ENCODE results near the gene GLIS1.
"Not testable (repeated sequence)": the region's sequence is repeated elsewhere in the genome, so short reads cannot be mapped to it uniquely, and the experiment has no call there.

Gene GLIS1

DNA sequence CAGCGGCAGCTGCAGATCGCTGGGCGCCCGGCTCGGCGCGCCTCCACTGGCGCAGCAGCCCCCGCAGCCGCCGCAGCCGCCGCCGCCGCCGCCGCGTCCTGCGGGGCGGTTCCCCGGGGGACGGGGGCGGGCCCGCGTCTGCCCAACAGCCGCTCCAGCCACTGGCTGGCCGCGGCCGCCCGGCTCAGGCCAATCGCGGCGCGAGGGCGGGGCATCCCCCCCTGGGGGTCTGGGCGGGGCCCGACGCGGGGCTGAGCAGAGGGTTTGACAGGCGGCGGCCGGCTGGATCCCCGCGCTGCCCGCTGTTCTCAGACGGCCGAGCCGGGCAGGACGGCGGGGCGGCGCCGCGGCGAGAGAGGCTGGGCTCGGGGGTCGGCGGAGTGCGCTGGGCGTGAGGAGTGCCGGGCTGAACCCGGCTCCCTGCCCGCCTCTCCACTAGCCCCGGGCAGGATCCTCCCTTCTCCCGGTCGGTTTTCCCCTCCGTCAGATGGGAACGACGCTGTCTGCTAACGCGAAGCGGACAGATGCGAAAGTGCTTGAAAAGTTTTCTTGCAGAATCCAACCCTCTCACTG is at the start of gene GLIS1:
Gene GLIS1 (minus strand): TSS at position 56 of the 573 bp plus-strand sequence. CDS start 1,100 bp downstream, outside the sequence.
- peak; percentile 100 for DNase-seq (ENCODE audit: low spot score)

DNA sequence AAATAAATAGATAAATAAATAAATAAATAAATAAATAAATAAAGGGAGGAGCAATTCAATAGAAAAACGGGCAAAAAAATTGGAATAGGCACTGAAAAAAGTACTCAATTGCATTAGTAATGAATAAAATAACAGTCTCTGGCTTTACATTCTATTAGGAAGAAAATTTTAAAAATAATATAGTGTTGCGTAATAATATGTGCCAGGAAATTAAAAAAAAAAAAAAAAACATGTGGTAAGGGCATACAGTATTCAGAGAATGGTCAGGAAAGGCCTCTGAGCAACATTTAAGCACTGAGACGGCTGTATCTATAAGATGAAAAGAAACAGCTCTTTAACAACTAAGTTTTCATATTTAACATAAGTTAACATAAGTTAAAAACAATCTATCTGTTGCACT is 48.7 kb upstream of the GLIS1 start:
- no peak for DNase-seq (ENCODE audit: low spot score)

DNA sequence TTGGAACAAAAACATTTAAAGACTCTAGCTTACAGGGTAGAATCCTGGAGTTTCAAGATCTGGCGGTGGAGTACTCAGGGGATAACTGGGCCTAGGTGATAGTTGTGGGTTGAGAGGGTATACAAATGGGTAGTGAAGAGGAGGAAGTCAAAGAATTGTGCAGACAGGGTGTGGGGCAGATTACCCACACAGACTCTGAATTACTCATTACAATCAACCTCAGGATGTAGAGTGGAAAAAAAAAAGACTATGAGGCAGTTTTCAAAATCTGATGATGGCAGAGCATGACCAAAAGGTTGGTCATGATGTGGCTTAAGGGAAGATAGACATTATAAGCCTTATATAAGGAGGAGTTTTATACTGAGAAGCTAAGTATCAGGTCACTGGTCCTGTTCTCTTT is 44.1 kb upstream of the GLIS1 start:
- no peak for DNase-seq (ENCODE audit: low spot score)

DNA sequence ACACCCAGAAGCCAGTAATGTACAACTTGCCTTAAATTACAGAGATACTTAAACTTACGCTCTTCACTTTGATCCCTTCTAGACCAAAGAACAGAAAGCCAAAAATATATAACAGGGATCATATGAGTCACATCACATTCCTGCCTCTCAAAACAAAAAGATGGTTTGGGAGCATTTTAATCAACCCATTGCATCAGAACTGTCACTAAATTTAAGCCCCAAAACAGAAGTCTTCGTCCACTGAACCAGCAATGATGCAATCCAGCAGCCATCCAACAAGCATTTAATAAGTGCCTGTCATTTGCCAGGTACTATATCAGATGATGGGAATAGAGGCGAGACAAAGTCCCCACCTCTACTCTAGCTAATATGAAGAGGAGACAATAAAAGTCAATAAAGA is 42.7 kb upstream of the GLIS1 start:
- no peak for DNase-seq (ENCODE audit: low spot score)

DNA sequence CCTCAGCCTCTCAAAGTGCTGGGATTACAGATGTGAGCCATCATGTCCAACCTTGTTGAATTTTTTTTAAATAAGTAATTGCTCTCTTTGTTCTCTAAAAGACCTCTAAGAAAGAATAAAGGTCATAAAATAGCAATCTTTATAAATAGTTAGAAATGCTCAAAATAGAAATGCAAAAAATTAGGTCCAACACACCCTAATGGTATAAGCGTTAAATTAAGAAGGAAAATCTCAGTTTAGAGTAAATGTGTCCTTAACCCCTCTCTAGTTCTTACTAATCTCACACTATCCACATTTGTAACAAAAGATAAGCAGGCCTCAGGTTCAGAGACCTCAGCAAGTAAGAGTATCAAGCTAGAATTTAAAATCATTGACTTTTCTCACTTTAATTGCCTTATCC is 38.3 kb upstream of the GLIS1 start:
- DNase-seq (ENCODE audit: low spot score) = no peak

DNA sequence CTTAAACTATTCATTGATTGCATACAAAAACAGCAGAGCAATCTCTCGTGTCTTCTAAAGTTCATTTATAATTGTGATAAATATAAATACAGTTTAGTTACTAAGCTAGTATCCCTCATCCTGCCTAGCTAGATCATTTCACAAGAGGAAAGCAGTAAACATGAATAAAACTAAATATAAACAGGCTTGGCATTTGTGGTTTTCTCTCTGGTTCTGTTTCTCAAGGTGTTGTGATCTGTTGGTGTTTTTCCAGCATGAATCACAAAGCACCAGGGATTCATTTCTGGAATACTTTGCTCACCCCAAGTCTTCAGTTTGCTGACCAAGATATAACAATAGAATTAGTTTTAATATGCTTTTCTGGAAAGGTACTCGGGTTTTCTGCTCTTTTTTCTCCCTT is 32.7 kb upstream of the GLIS1 start:
- DNase-seq (ENCODE audit: low spot score) = no peak

DNA sequence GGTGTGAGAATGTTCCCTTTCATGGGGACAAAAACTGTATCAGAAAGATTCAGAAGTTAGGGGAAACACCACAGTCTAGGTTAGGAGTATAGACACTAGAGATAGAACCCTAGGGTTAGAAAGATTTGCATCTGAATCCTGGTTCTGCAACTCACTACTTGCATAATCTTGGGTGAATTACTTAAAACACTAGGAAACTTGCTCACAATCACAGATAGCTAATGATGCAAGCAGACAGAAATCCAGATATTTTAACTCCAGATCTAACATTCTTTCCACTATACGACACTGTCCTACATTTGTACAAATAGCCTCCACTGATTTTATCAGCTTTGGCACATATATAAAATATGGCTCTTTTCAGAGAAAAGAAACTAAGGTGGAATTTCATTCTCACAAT is 30.8 kb upstream of the GLIS1 start:
- no peak for DNase-seq (ENCODE audit: low spot score)

DNA sequence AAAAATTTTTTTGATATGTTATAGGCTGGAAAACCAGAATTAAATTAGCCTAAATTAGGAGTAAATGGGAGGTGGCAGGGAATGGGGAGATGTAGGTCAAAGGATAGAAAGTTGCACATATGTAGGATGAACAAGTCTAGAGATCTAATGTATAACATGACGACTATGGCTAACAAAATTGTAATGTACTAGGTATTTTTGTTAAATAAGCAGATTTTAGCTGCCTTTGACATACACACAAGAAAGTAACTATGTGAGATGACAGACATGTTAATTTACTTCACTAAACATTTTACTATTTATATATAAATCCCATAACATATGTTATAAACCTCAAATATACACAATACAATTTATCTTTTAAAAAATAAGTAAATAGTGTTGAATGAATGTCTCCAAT is 30.2 kb upstream of the GLIS1 start:
- no peak for DNase-seq (ENCODE audit: low spot score)

DNA sequence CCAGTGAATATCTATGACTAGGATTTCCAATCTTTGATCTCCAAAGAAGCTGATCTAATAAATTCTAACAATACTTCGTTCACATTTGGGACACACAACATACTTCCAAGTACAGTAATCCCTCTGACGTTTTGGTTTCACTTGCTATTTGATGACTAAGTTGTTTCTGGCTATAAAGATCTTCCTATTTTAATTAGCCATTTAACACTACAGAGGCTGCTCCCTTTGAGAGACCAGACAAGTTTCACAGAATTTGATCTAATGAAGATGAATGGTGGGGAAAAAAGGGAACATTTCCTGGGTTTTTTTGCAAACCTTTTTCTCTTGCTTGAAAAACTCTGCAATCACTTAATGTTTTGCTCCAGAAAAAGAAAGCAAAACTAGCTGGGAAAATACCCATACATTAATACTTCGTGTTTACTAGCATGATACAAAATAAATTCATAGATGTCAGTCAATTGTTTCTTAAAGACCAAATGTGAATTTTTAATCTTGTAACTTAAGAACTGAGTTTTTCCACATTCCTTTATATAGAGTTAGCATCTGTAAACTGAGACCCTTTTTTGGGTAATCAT is 28.0 kb upstream of the GLIS1 start:
- no peak for DNase-seq (ENCODE audit: low spot score)

DNA sequence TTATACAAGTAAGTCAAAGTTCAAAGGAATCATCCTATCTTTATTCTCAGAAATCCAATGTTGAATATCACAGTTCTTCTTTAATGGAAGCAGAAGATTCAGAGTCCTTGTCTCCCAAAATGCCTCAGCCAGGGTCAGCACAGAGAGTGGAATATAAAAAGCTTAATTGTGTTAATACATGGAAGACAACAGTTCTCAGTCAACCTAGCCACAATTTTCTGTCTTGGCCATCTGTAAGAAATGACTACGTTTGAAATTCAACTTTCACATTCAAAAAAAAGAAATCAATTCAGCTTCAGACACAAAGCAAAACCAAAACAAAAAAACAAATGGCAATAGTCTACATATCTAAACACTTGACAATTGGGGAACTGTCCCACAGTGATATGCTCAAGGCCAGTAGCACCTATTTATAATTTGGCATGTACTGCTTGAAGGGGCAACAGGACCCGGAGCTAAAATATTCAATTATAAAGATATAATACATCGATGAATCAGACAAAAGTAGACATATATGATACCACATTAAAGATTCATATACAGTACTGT is 27.3 kb upstream of the GLIS1 start:
- DNase-seq (ENCODE audit: low spot score) = no peak

DNA sequence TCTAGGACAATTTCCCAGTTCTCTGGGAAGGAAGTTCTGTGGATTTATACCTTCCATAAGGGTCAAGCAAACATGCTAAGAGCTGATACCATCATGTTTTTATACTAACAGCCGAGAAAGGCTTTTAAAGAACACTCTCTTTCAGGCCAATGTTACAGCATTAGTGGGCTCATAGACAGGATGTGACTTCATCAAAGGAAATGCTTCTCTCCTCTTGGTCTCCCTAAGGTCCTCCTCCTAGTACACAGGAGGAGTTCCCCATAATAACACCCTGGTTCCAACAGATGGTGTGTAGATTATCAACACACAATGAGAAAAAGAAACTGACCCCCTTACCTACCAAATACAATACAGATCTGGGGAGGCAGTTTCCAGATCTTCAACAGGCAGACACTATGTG is 26.7 kb upstream of the GLIS1 start:
- no peak for DNase-seq (ENCODE audit: low spot score)

DNA sequence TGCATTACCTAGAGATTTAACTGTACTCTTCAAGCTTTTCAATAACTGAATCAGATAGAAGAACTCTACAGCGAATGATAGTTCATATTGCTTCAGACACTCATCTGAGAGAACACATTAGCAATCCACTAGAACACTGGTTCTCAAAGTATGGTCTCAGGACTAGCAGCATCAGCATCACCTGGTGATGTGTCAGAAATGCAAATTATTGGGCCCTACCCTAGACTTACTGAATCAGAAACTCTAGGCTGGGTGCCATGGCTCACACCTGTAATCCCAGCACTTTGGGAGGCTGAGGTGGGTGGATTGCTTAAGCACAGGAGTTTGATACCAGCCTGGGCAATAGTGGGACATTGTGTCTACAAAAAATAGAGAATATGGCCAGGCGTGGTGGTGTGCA is 24.9 kb upstream of the GLIS1 start:
- DNase-seq (ENCODE audit: low spot score) = no peak

DNA sequence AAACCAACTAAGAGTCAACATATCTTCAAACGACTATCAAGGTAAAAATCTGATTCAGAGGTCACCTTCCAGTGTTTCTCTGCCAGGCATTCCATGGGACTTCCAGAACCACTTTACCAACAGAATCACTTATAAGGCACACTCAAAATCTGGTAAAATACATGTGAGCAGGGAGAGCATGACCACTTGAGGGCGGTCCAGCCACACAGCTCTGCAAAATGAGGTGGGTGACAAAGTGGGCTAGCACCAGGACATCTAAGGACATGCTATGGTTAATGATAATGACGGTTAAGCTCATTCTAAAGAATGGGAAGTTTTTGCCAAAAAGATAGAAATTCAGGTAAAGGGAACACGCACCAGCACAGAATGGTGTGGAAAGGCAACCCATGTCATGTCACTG is 24.5 kb upstream of the GLIS1 start:
- no peak for DNase-seq (ENCODE audit: low spot score)

DNA sequence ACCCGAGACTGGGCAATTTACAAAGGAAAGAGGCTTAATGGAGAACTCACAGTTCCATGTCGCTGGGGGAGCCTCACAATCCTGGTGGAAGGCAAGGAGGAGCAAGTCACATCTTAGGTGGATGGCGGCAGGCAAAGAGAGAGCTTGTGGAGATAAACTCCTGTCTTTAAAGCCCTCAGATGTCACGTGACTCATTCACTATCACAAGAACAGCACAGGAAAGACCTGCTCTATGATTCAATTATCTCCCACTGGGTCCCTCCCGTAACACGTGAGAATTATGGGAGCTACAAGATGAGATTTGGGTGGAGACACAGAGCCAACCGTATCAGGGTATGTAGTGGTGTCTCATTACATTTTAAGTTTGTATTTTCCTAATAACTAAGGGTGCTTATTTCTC is 21.5 kb upstream of the GLIS1 start:
- not testable (repeated sequence) for DNase-seq (ENCODE audit: low spot score)

DNA sequence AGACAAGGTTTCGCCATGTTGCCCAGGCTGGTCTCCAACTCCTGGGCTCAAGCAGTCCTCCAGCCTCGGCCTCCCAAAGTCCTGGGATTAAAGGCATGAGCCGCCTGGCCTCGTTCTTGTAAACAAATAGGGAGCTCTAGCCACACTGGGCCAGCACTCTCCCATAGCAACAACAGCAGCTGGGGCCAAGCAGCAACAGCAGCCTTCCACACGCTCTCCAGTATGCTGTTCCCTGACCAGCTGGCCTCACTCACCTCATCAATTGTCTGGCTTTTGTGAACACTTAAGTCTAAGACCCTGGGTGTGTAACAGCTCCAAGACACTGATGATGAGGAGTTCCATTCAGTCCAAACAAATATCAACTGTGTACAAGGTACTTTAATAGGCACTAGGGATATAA is 16.9 kb upstream of the GLIS1 start:
- no peak for DNase-seq (ENCODE audit: low spot score)

DNA sequence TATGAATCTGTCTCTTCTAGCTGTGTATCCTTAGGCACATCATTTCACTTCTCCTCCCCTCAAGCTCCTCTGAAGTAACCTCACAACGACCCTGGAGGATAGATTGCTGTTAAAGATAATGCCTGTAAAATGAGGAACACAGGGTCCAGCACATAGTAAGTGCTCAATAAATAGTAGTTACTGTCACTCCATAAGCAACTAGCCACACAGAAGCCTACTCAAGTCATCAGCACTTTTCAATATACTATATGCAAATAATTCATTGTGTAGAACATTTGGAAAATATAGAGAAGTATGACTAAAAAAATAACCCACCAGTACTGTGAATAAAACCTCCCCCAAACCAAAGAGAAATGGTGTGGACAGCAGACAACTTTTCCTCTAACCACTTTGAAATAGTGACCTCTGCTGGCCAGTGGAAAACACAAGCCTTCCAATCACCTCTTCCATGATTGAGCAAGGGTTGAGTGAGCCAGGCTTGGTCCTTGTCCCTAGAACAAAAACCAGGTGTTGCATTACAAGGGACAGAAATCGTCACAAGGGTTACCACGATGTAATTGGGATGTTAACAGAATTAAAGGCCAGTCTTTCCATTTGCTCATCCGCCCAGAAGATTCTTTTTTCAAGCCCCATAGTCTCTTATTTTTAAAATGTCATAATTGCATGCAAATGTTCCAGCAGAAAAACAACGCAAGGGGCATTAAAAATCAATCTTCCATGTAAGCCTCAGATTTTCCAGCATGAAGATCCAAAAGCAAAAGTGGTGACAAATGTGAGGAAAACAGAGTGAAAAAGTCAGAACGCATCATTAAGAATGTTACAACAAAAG is 15.7 kb upstream of the GLIS1 start:
- peak; percentile 77 for DNase-seq (ENCODE audit: low spot score)

DNA sequence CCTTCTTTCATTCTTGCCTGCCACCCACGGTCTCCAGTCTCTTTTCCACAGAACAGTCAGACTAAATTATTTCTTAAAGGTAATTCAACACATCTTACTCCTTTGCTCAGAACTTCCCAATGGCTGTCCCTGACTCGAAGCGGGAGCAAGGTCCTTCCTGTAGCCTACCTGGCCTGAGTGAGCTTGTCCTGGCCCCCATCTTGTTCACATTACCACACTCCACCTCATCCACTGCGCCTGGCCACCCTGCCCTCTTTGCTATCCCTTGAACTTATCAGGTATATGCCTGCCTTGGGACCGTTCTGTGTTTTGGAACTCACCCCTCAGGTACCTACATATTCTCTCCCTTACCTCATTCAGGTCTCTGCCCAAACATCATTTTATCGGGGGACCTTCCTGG is 13.3 kb upstream of the GLIS1 start:
- no peak for DNase-seq (ENCODE audit: low spot score)

DNA sequence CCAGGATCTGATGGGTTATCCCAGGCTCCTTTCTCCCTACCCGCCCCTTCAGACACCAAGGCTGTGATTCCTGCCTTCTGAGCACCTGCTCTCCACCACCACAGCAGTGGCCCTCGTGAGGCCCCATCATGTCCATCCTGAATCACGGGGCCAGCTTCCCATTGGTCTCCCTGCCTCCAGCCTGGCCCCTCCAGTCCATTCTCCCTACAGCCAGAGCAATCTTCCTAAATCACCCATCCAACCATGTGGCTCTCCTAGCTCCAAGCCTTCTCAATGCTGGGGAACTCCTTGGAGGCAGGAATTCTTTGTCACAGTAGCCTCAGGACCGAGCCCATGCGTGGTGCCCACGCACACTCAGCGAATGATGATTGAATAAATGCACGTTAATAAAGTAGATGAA is 8.9 kb upstream of the GLIS1 start:
- DNase-seq (ENCODE audit: low spot score) = no peak

DNA sequence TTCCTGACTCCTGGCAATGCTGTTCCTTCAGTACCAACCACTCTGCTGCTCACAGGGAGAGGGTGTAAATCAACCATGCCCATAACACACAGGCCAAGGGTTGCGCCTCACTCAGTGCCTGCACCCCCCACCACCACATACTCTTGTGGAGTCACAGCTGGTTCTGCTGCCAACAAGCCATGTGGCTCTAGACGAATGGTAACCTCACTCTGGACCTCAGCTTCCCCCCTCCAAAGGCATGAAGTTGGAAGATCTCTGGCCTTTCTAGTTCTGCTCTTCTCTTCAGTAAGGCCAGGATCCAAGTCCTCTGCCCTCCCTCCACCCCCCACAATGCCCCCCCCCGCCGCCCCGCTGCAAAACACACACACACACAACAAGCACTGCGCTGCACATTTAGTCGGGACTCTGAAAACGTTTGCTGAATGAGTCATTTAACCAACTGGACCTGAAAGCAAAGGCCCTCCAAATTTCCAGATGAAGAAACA is 1.7 kb upstream of the GLIS1 start:
- no peak for DNase-seq (ENCODE audit: low spot score)

DNA sequence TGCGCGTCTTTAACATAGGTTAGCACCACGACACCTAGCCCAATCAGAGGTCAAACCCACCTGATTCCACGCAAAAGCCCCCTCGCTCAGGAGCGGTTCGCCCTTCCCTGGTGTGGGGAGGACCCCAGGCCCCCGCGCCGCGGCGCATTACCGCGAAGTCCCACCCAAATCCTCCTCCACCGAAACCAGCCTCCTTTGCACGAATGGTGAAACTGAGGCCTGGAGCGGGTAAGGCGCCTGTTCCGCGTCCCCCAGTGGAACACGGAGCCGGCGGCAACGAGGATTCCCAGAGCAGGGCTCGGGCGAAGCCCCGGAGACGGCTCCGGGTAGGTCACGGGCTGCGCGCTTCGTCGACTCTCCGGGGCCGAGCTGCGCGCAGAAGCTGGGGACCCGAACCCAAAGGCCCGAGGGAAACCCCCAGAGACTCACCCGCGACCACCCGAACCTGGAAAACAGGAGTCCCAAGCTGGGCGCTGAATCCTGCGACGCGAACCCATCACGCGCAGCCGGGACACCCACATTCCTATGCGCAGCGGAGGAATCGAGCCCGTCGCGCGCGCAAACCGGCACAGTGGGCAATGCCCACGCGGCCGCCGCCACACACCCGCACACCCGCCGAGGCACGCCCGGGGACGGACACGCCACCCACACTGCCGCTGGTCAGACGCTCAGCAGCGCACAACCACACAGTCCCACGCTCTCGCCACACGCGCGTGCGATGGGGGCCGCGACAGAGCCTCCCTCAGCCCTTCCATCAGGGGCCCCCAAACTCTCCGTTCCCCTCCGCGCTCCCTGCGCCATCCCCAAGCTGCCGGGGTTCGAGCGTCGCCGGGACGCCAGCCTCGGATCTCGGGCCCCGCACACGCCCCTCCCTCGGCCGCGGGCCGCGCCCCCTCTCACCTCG is 507 bp downstream of the GLIS1 start:
- no peak for DNase-seq (ENCODE audit: low spot score)

DNA sequence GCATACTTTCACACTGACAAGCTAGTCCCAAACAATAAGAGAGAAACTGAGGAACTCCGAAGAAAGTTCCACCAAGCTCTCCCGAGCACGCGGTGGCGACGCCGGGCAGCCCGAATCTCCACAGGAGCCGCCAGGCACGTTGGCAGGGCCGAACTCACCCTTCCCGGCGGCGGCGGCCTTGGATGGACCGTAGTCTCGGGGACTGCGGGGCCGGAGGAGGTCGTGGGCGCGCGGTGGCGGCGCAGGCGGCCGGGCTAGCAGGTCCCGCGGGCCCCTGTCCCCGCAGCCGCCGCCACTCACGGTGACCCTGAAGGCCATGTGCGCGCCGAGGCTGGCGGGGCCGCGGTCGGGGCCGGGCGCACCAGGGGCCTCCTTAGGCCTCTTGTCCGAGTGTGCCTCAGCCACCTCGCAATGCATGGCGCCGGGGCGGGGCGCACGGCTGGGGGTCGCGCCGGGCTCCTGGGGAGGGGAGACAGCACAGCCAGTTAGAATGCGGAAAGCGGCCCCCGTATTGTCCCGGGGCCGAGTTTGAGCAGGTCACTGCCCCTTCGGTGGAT is 1.2 kb downstream of the GLIS1 start:
- peak; percentile 46 for DNase-seq (ENCODE audit: low spot score)

DNA sequence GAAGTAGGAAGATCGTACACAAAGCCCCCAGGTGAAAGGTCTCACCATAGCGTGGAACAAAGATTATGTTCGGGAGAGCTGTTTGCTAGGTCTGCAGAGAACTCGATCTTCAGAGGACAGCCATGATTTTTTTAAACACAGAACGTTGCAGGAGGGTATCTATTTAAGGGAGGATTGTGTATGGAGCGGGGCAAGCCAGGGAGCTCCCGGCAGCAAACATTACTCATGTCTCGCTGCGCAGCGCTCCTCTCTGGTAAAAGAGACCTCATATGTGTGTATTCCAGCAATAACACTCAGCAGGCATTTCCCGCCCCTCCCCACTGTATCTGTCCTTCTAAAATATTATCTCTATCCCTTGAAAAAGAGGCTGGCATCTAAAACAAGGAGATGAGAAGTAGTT is 2.7 kb downstream of the GLIS1 start:
- DNase-seq (ENCODE audit: low spot score) = no peak
